Loucy (cell line): ENCODE data around the gene MANSC4.

Source experiments
- H2AFZ ChIP-seq: fragments of 200-600 bp; sonication (generic); 2 replicates; pipeline ENCODE4 v1.6.0; 2016; ENCODE audit warnings: antibody characterized with exemption, mild to moderate bottlenecking, low read length, moderate library complexity
- H3F3A ChIP-seq: fragments of 200-600 bp; 2 replicates; pipeline ENCODE4 v1.6.0; 2016; ENCODE audit warnings: antibody characterized with exemption, low read depth, mild to moderate bottlenecking
- H3K27me3 ChIP-seq: fragments of 200-600 bp; sonication (generic); 2 replicates; pipeline ENCODE4 v1.6.1; 2014; ENCODE audit warnings: low read length, mild to moderate bottlenecking; ENCODE audit not compliant: insufficient read depth, poor library complexity, severe bottlenecking
- H3K36me3 ChIP-seq: fragments of 200-600 bp; sonication (generic); 2 replicates; pipeline ENCODE4 v1.6.1; 2016; ENCODE audit warnings: low read length; ENCODE audit not compliant: insufficient read depth
- H3K4me1 ChIP-seq: fragments of 200-600 bp; sonication (generic); 2 replicates; pipeline ENCODE4 v1.5.1; 2014; ENCODE audit warnings: low read length, mild to moderate bottlenecking; ENCODE audit not compliant: insufficient read depth, poor library complexity, severe bottlenecking
- H3K4me2 ChIP-seq: fragments of 200-600 bp; sonication (generic); 2 replicates; pipeline ENCODE4 v1.6.0; 2014; ENCODE audit warnings: antibody characterized with exemption, low read length, low read depth, mild to moderate bottlenecking; ENCODE audit not compliant: poor library complexity, severe bottlenecking
- H3K4me3 ChIP-seq: fragments of 200-600 bp; sonication (generic); 2 replicates; pipeline ENCODE4 v1.5.1; 2014; ENCODE audit warnings: low read length, mild to moderate bottlenecking, mixed read lengths; ENCODE audit not compliant: poor library complexity, severe bottlenecking
- H3K79me2 ChIP-seq: fragments of 200-600 bp; sonication (generic); 2 replicates; pipeline ENCODE4 v1.6.1; 2014; ENCODE audit warnings: low read length; ENCODE audit not compliant: insufficient read depth
- H3K9ac ChIP-seq: fragments of 200-600 bp; sonication (generic); 2 replicates; pipeline ENCODE4 v1.6.0; 2014; ENCODE audit warnings: mild to moderate bottlenecking, low read depth, low read length, moderate library complexity; ENCODE audit not compliant: poor library complexity, severe bottlenecking
- H3K9me2 ChIP-seq: fragments of 200-600 bp; sonication (generic); replicated peaks from 2 replicates; pipeline ENCODE4 v1.6.1; 2016; ENCODE audit warnings: low read depth, low read length, mixed read lengths
- H3K9me3 ChIP-seq: fragments of 200-600 bp; sonication (generic); 2 replicates; pipeline ENCODE4 v1.6.1; 2014; ENCODE audit warnings: mild to moderate bottlenecking, antibody characterized with exemption, low read length, low read depth; ENCODE audit not compliant: insufficient read depth
- H4K20me1 ChIP-seq: fragments of 200-600 bp; sonication (generic); 2 replicates; pipeline ENCODE4 v1.6.0; 2014; ENCODE audit warnings: antibody characterized with exemption, low read length, mild to moderate bottlenecking; ENCODE audit not compliant: insufficient read depth, poor library complexity, severe bottlenecking
- CTCF ChIP-seq: fragments of 200-600 bp; sonication (generic); conservative IDR thresholded peaks from 2 replicates; pipeline ENCODE4 v1.5.1; 2014; ENCODE audit warnings: mild to moderate bottlenecking, antibody characterized with exemption, low read length
- EZH2phosphoT487 ChIP-seq: fragments of 200-600 bp; IDR thresholded peaks from 2 replicates; pipeline ENCODE4 v1.6.1; 2018; ENCODE audit warnings: antibody characterized with exemption, mild to moderate bottlenecking, moderate library complexity, borderline replicate concordance

MANSC4 gene

GRCh38 chr12:27802936-27803335, 22.9 kb upstream of the MANSC4 start:
- Histone ChIP-seq H3K9me3 (no peaks in the 10 kb centered on the region), H3K27me3 (no peaks in the 10 kb centered on the region), H3K4me3 (no peak overlapping the region), H2AFZ (no peak overlapping the region), H3K9ac (no peak overlapping the region), H3K36me3 (peaks cover 17% of the 10 kb centered on the region; the same call in 1 of the 2 replicates), H3K79me2 (no peaks in the 10 kb centered on the region), H3K9me2 (no peaks in the 10 kb centered on the region), H3K4me1 (peaks cover 15% of the 10 kb centered on the region), H3F3A (no peaks in the 10 kb centered on the region), H3K4me2 (peak overlapping the region; percentile 46), H4K20me1 (no peaks in the 10 kb centered on the region)
- no peak for TF ChIP-seq CTCF
- TF ChIP-seq EZH2phosphoT487, result no peak

- Histone ChIP-seq H3K4me1 (peaks cover 15% of the 10 kb centered on the region), H3K4me3 (no peak overlapping the region), H3K27me3 (no peaks in the 10 kb centered on the region), H3F3A (no peaks in the 10 kb centered on the region), H4K20me1 (no peaks in the 10 kb centered on the region), H3K9me3 (no peaks in the 10 kb centered on the region), H2AFZ (no peak overlapping the region), H3K9ac (no peak overlapping the region), H3K4me2 (peak overlapping the region; percentile 46), H3K9me2 (no peaks in the 10 kb centered on the region), H3K36me3 (peaks cover 21% of the 10 kb centered on the region; the same call in 1 of the 2 replicates), H3K79me2 (no peaks in the 10 kb centered on the region)
- TF ChIP-seq EZH2phosphoT487 (no peak), CTCF (no peak)
These were observed 22.5 kb upstream of the MANSC4 start for GRCh38 chr12:27802511-27802910.

GRCh38 chr12:27801630-27802029, 21.6 kb upstream of the MANSC4 start:
- H2AFZ ChIP-seq, result no peak overlapping the region
- TF ChIP-seq CTCF, result no peak
- TF ChIP-seq EZH2phosphoT487, result no peak
- H3K9me3 ChIP-seq, result no peaks in the 10 kb centered on the region
- H3K36me3 ChIP-seq, result peaks cover 30% of the 10 kb centered on the region; the same call in 1 of the 2 replicates
- no peaks in the 10 kb centered on the region for H3K9me2 ChIP-seq
- no peaks in the 10 kb centered on the region for H4K20me1 ChIP-seq
- no peaks in the 10 kb centered on the region for H3K79me2 ChIP-seq
- peaks cover 15% of the 10 kb centered on the region for H3K4me1 ChIP-seq
- H3K27me3 ChIP-seq, result no peaks in the 10 kb centered on the region
- no peak overlapping the region for H3K4me3 ChIP-seq
- no peak overlapping the region for H3K9ac ChIP-seq
- no peak overlapping the region for H3K4me2 ChIP-seq
- no peaks in the 10 kb centered on the region for H3F3A ChIP-seq
